Liver (tissue), 9 donors: ENCODE results near the gene RAB5A. TPM values are rescaled to one million over a fixed set of nuclear protein-coding genes. Genes with fewer than 3 reads are reported as not detected.
"Not testable (repeated sequence)": the region's sequence is repeated elsewhere in the genome, so short reads cannot be mapped to it uniquely, and the experiment has no call there.

Experiments used
- DNase-seq: peaks from one replicate; pipeline ENCODE4 v3.0.0-alpha.2; 2017; ENCODE audit warnings: low spot score
- H3K27ac ChIP-seq, 2 donors: one replicate each; pipeline ENCODE4 v1.7.0; 2013; ENCODE audit warnings: inconsistent platforms in 2 of 2, low read length in 2 of 2, control low read depth in 1 of 2, low read depth in 1 of 2, mild to moderate bottlenecking in 1 of 2
- H3K27me3 ChIP-seq, 4 donors: one replicate each; pipeline versions ENCODE4 v1.6.1 to v1.7.0; 2013; ENCODE audit warnings: low read length in 3 of 4, inconsistent platforms in 1 of 4, mild to moderate bottlenecking in 1 of 4, moderate library complexity in 1 of 4; ENCODE audit not compliant: control insufficient read depth in 4 of 4, insufficient read depth in 4 of 4
- H3K36me3 ChIP-seq, 4 donors: one replicate each; pipeline versions ENCODE4 v1.6.1 to v1.7.0; 2013; ENCODE audit warnings: low read length in 3 of 4, mild to moderate bottlenecking in 3 of 4, low read depth in 1 of 4, moderate library complexity in 1 of 4; ENCODE audit not compliant: control insufficient read depth in 4 of 4, insufficient read depth in 3 of 4
- H3K4me1 ChIP-seq, 4 donors: one replicate each; pipeline versions ENCODE4 v1.6.1 to v1.7.0; 2013; ENCODE audit warnings: low read length in 3 of 4, mild to moderate bottlenecking in 3 of 4, moderate library complexity in 1 of 4; ENCODE audit not compliant: control insufficient read depth in 4 of 4, insufficient read depth in 4 of 4
- H3K4me3 ChIP-seq, 3 donors: one replicate each; pipeline versions ENCODE4 v1.6.1 to v1.7.0; 2013; ENCODE audit warnings: low read length in 3 of 3, control low read depth in 1 of 3, low read depth in 1 of 3, mild to moderate bottlenecking in 1 of 3
- H3K9ac ChIP-seq, 2 donors: one replicate each; pipeline ENCODE4 v1.7.0; 2013; ENCODE audit warnings: low read length in 2 of 2, mild to moderate bottlenecking in 2 of 2, moderate library complexity in 2 of 2, control low read depth in 1 of 2, low read depth in 1 of 2
- H3K9me3 ChIP-seq, 4 donors: one replicate each; pipeline versions ENCODE4 v1.6.1 to v1.7.0; 2013; ENCODE audit warnings: low read length in 3 of 4; ENCODE audit not compliant: control insufficient read depth in 4 of 4
- EGR1 ChIP-seq, 2 donors: IDR thresholded peaks; 2 replicates each; pipeline ENCODE4 v1.6.1; 2016 to 2018; ENCODE audit warnings: antibody characterized with exemption in 2 of 2, low read depth in 2 of 2
- FOXA1 ChIP-seq: IDR thresholded peaks from 2 replicates; pipeline ENCODE4 v1.6.1; 2016; ENCODE audit warnings: antibody characterized with exemption
- FOXA2 ChIP-seq: IDR thresholded peaks from 2 replicates; pipeline ENCODE4 v1.6.1; 2016; ENCODE audit warnings: antibody characterized with exemption
- GABPA ChIP-seq, 2 donors: IDR thresholded peaks in 1 of 2; conservative IDR thresholded peaks in 1 of 2; 2 replicates each; pipeline ENCODE4 v1.6.1; 2016; ENCODE audit warnings: antibody characterized with exemption in 2 of 2, mild to moderate bottlenecking in 1 of 2, moderate library complexity in 1 of 2
- HNF4A ChIP-seq, 2 donors: conservative IDR thresholded peaks; 2 replicates each; pipeline ENCODE4 v1.6.1; 2016; ENCODE audit warnings: antibody characterized with exemption in 2 of 2, mild to moderate bottlenecking in 2 of 2
- HNF4G ChIP-seq: IDR thresholded peaks from 2 replicates; pipeline ENCODE4 v1.6.1; 2016; ENCODE audit warnings: antibody characterized with exemption
- JUND ChIP-seq, 2 donors: IDR thresholded peaks; 2 replicates each; pipeline ENCODE4 v1.6.1; 2016; ENCODE audit warnings: antibody characterized with exemption in 2 of 2
- MAX ChIP-seq: IDR thresholded peaks from 2 replicates; pipeline ENCODE4 v1.6.1; 2016; ENCODE audit warnings: antibody characterized with exemption
- RXRA ChIP-seq, 2 donors: IDR thresholded peaks; 2 replicates each; pipeline ENCODE4 v1.6.1; 2017 to 2018; ENCODE audit warnings: antibody characterized with exemption in 2 of 2, mild to moderate bottlenecking in 1 of 2
- SP1 ChIP-seq: IDR thresholded peaks from 2 replicates; pipeline ENCODE4 v1.6.1; 2018; ENCODE audit warnings: antibody characterized with exemption, mild to moderate bottlenecking
- YY1 ChIP-seq: IDR thresholded peaks from 2 replicates; pipeline ENCODE4 v1.6.1; 2016; ENCODE audit warnings: antibody characterized with exemption, mild to moderate bottlenecking
- ZBTB33 ChIP-seq: IDR thresholded peaks from 2 replicates; pipeline ENCODE4 v1.6.1; 2016; ENCODE audit warnings: antibody characterized with exemption
- WGBS: extraction: QIAGEN DNeasy Blood & Tissue Kit; methylation state at CpG from one replicate; pipeline ENCODE4 v1.1.7; 2013; 5-methylcytosine and 5-hydroxymethylcytosine counted together
- polyA plus RNA-seq, 2 donors: library from polyadenylated mRNA; stranded (reverse) in 1 of 2; unstranded in 1 of 2; fragments of 200-250 nt in 1 of 2; fragments of >200 nt in 1 of 2; fragmentation: Nextera tagmentation in 1 of 2; extraction: Ambion mirVana in 1 of 2; gene quantifications; one replicate each; pipeline versions ENCODE4 v1.2.1 to v1.2.3, GENCODE V29; 2013 to 2015
- total RNA-seq, 2 donors: library from RNA; depleted of rRNA; stranded (reverse); fragments of >200 nt; gene quantifications; one replicate each; pipeline ENCODE4 v1.2.3, GENCODE V29; 2014
- donor health status: healthy.
- donor health status: healthy.
- donor health status: healthy.
- donor health status: healthy.
- donor health status: healthy.

The RAB5A gene
- total and polyA plus RNA-seq, 4 donors = 15.2 to 37.9 (median 25.9) TPM

GRCh38 chr3:20013396-20013795, 66.5 kb downstream of the RAB5A start (continued):
- TF ChIP-seq HNF4G = no peak
- no peak for TF ChIP-seq JUND (IDR thresholded peaks at IDR 0.05)
- no peak for TF ChIP-seq SP1
- TF ChIP-seq YY1 = no peak
- no peak for TF ChIP-seq EGR1 (IDR thresholded peaks at IDR 0.05; ENCODE audit: low read depth in 2 of 2)
- no peak for TF ChIP-seq HNF4A (conservative IDR thresholded peaks at IDR 0.05)
- no peak for TF ChIP-seq FOXA1

GRCh38 chr3:20015525-20015924, 68.6 kb downstream of the RAB5A start:
- peak; percentile 62 for DNase-seq
- Histone ChIP-seq H3K27ac (no peak overlapping the region), H3K9me3 (no peaks in the 10 kb centered on the region), H3K4me3 (no peak overlapping the region), H3K9ac (no peak overlapping the region), H3K4me1 (no peaks in the 10 kb centered on the region), H3K27me3 (no peaks in the 10 kb centered on the region), H3K36me3 (no peaks in the 10 kb centered on the region)
- TF ChIP-seq JUND (IDR thresholded peaks at IDR 0.05) (no peak), GABPA (IDR thresholded peaks at IDR 0.05 in 1 of 2, conservative IDR thresholded peaks at IDR 0.05 in 1 of 2) (no peak), ZBTB33 (no peak)
- WGBS = 92% methylated on average over 1 of the region's 1 CpG

DNA sequence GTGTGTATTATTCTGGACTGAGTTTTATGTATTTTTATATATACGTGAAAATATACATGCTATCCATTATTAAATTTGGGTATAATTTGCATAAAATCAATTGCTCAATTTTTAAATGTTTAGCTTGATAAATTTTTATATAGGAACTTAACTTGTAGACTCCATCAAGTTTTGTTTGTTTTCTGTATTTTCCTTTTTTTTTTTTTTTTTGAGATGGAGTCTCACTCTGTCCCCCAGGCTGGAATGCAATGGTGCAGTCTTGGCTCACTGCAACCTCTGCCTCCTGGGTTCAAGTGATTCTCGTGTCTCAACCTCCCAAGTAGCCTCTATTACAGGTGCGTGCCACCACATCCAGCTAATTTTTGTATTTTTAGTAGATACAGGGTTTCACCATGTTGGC, 69.2 kb downstream of the RAB5A start:
- not testable (repeated sequence) for H3K9ac ChIP-seq, H3K36me3 ChIP-seq, DNase-seq, H3K27me3 ChIP-seq, H3K4me3 ChIP-seq, H3K9me3 ChIP-seq, H3K27ac ChIP-seq, H3K4me1 ChIP-seq
- 88% methylated on average over 3 of the region's 3 CpGs for WGBS

- 71% methylated on average over 2 of the region's 2 CpGs for WGBS
Observed at GRCh38 chr3:20022954-20023622, 76.2 kb downstream of the RAB5A start.

More at GRCh38 chr3:20022954-20023622, 76.2 kb downstream of the RAB5A start:
- no peak for TF ChIP-seq GABPA (IDR thresholded peaks at IDR 0.05 in 1 of 2, conservative IDR thresholded peaks at IDR 0.05 in 1 of 2)
- TF ChIP-seq EGR1 (IDR thresholded peaks at IDR 0.05; ENCODE audit: low read depth in 2 of 2) = no peak
- TF ChIP-seq YY1 = no peak
- no peak for TF ChIP-seq HNF4G
- no peak for TF ChIP-seq FOXA1
- TF ChIP-seq FOXA2 = no peak
- TF ChIP-seq MAX = no peak
- no peak for TF ChIP-seq RXRA (IDR thresholded peaks at IDR 0.05)
- no peak for TF ChIP-seq SP1
- Histone ChIP-seq H3K9ac (no peak overlapping the region), H3K27me3 (no peaks in the 10 kb centered on the region), H3K4me3 (no peak overlapping the region), H3K36me3 (no peaks in the 10 kb centered on the region), H3K27ac (no peak overlapping the region), H3K9me3 (no peaks in the 10 kb centered on the region), H3K4me1 (no peaks in the 10 kb centered on the region)
- peak; percentile 47 for DNase-seq
